ENCODE results near the gene ARPC1A.
"Not testable (repeated sequence)": the region's sequence is repeated elsewhere in the genome, so short reads cannot be mapped to it uniquely, and the experiment has no call there.

- TF ChIP-seq YY1 (IDR thresholded peaks at IDR 0.05; ENCODE audit: insufficient read depth, insufficient read length); ZNF274 (IDR thresholded peaks at IDR 0.05; ENCODE audit: low read depth, low read length): not testable (repeated sequence)
Measured at GRCh38 chr7:99387239-99387635, 61.5 kb downstream of the ARPC1A start.
